CD4-positive, alpha-beta T cell treated with Interleukin-4 for 1 hour (primary cell): ENCODE data around the gene FAM131C.
"Not testable (repeated sequence)": the region's sequence is repeated elsewhere in the genome, so short reads cannot be mapped to it uniquely, and the experiment has no call there.

Experiments
- DNase-seq, 2 donors: peaks; one replicate each; pipeline ENCODE4 v3.0.0-alpha.2; 2020 to 2022

FAM131C gene

GRCh38 chr1:16056521-16056912 lies 16.9 kb downstream of the FAM131C start:
- not testable (repeated sequence) for DNase-seq

- DNase-seq, result peak; percentile 86 to 90
Observed at GRCh38 chr1:16055613-16056520, 17.6 kb downstream of the FAM131C start.

- no peak for DNase-seq
Observed at GRCh38 chr1:16054598-16055540, 18.6 kb downstream of the FAM131C start.

- no peak for DNase-seq
Observed at GRCh38 chr1:16053781-16054502, 19.5 kb downstream of the FAM131C start.

GRCh38 chr1:16051949-16052348 lies 21.5 kb downstream of the FAM131C start:
- not testable (repeated sequence) for DNase-seq

GRCh38 chr1:16051039-16051438 lies 22.4 kb downstream of the FAM131C start:
- DNase-seq, result no peak

GRCh38 chr1:16050328-16050727 lies 23.1 kb downstream of the FAM131C start:
- DNase-seq, result no peak

- DNase-seq, result peak; percentile 48 to 56
Observed at GRCh38 chr1:16048573-16049189, 24.8 kb downstream of the FAM131C start.

GRCh38 chr1:16047791-16048475 lies 25.5 kb downstream of the FAM131C start:
- no peak for DNase-seq

- DNase-seq, result no peak
Observed at GRCh38 chr1:16046842-16047241, 26.6 kb downstream of the FAM131C start.

GRCh38 chr1:16043950-16044349 lies 29.5 kb downstream of the FAM131C start:
- no peak for DNase-seq

GRCh38 chr1:16043521-16043920 lies 29.9 kb downstream of the FAM131C start, which contains the start of gene CLCNKB:
TSS of gene CLCNKB (plus strand) at chr1:16043782. CDS start at chr1:16044493, 711 bp downstream.
- DNase-seq, result no peak

- not testable (repeated sequence) for DNase-seq
Observed at GRCh38 chr1:16042654-16043053, 30.8 kb downstream of the FAM131C start.

- DNase-seq, result no peak
Observed at GRCh38 chr1:16042096-16042495, 31.4 kb downstream of the FAM131C start.

- DNase-seq, result no peak
Observed at GRCh38 chr1:16041200-16041599, 32.3 kb downstream of the FAM131C start.

GRCh38 chr1:16039871-16040270 lies 33.6 kb downstream of the FAM131C start:
- DNase-seq, result not testable (repeated sequence)

GRCh38 chr1:16038620-16038912 lies 34.9 kb downstream of the FAM131C start:
- no peak for DNase-seq

GRCh38 chr1:16036461-16036860 lies 37.0 kb downstream of the FAM131C start:
- not testable (repeated sequence) for DNase-seq

GRCh38 chr1:16033103-16033632 lies 40.3 kb downstream of the FAM131C start:
- not testable (repeated sequence) for DNase-seq

GRCh38 chr1:16032388-16033102 lies 40.9 kb downstream of the FAM131C start:
- peak; percentile 50 to 61 for DNase-seq

GRCh38 chr1:16031551-16031950 lies 41.9 kb downstream of the FAM131C start:
- DNase-seq, result no peak
